GM12892 (cell line): ENCODE data around the gene MEN1.

ENCODE experiments used
- POLR2A ChIP-seq: IDR thresholded peaks from 2 replicates; pipeline ENCODE4 v1.6.1; 2011; ENCODE audit warnings: low read depth, low read length, control low read depth
- POLR2AphosphoS5 ChIP-seq: IDR thresholded peaks from 2 replicates; pipeline ENCODE4 v1.6.1; 2011; ENCODE audit warnings: low read depth, low read length, control low read depth
- TAF1 ChIP-seq: IDR thresholded peaks from 2 replicates; pipeline ENCODE4 v1.6.1; 2011; ENCODE audit warnings: low read depth, mild to moderate bottlenecking, control low read depth, low read length, borderline replicate concordance

DNA sequence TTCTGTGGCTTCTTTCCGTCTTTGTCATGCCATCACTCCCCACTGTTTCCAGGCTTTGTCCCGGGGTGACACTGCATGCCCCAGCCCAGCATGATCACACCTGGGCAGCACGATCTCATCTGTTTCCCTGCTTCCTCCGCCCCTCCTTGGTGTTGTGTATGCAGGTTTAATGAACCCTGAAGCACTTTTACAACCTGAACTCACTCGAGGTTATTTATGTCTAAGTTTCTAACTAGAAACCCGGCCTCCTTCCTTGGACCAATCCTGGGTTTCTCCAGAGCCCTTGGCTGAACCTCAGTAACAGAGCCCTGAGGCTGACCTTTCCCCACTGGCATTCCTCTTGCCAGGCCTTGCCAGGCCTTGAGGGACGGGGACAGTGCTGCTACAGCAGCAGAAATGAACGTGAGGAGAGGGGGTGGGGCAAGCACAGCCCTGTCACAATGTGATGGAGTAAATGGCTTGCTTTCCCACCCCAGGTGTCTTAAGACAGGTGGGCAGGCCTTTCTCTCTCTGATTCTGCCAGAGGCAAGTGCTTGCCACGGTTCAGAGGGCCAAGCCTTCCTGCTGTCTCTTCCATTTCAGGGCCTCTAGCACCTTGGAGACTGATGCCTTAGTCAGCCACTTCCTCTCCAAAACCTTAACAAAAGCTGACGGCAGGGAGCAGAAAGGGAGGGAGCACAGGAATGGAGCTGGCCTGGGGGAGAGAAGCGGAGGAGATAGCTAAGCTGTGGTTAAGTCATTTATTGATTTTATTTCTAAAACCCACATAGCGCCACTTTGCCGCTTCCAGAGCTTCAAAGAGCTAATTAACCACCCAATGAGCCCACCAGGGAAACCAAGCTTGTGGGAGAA lies 47.5 kb downstream of the MEN1 start:
- TF ChIP-seq POLR2AphosphoS5 (0 out of 2 replicates have a peak, but pooled peaks have one; percentile 39), POLR2A (no peak; the same call in 1 of the 2 replicates), TAF1 (no peak)
